Right atrium auricular region (tissue), 2 donors: ENCODE results near the gene VWA1. TPM values are rescaled to one million over a fixed set of nuclear protein-coding genes. Genes with fewer than 3 reads are reported as not detected.
"Not testable (repeated sequence)": the region's sequence is repeated elsewhere in the genome, so short reads cannot be mapped to it uniquely, and the experiment has no call there.

Experiments used
- DNase-seq: peaks from one replicate; pipeline ENCODE4 v3.0.0-alpha.2; 2019; ENCODE audit warnings: low spot score
- H3K27ac ChIP-seq, 2 donors: fragments of 200-600 bp; sonication (generic); 1 replicate in 1 of 2; 2 replicates in 1 of 2; pipeline ENCODE4 v1.5.1; 2016 to 2019
- H3K27me3 ChIP-seq, 2 donors: fragments of 200-600 bp; sonication (generic); one replicate each; pipeline versions ENCODE4 v1.5.1 to v1.6.0; 2017 to 2019
- H3K36me3 ChIP-seq: fragments of 200-600 bp; sonication (generic); one replicate; pipeline ENCODE4 v1.5.1; 2016
- H3K4me1 ChIP-seq, 2 donors: fragments of 200-600 bp; sonication (generic); one replicate each; pipeline versions ENCODE4 v1.5.1 to v1.6.0; 2017 to 2019
- H3K4me3 ChIP-seq, 2 donors: fragments of 200-600 bp; sonication (generic); 1 replicate in 1 of 2; 2 replicates in 1 of 2; pipeline ENCODE4 v1.5.1; 2017 to 2019; ENCODE audit warnings: mild to moderate bottlenecking in 1 of 2, moderate library complexity in 1 of 2
- H3K9me3 ChIP-seq, 2 donors: fragments of 200-600 bp; sonication (generic); one replicate each; pipeline ENCODE4 v1.5.1; 2019
- total RNA-seq, 2 donors: library from RNA; depleted of rRNA; stranded (reverse); fragments of >200 nt; gene quantifications; one replicate each; pipeline ENCODE4 v1.1.0, GENCODE V29; 2016
- TF ChIP-seq, protein P1 (sequence below), 2 donors: fragments of 200-600 bp; sonication (generic); IDR thresholded peaks; one replicate each; pipeline ENCODE4 v1.5.1; 2019; ENCODE audit warnings: antibody characterized with exemption in 2 of 2

Gene VWA1
- total RNA-seq, 2 donors from 2014 or later = 13.0 to 15.2 TPM

DNA sequence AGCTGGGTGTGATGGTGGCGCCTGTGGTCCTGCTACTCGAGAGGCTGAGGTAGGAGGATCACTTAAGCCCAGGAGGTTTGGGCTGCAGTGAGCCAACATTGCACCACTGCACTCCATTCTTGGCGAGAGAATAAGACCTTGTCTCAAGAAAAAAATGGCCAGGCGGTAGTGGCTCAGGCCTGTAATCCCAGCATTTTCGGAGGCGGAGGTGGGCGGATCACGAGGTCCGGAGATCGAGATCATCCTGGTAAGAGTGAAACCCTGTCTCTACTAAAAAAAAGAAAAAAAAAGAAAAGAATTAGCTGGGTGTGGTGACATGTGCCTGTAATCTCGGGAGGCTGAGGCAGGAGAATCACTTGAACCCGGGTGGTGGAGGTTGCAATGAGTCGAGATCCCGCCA is 47.4 kb downstream of the VWA1 start:
- DNase-seq = no peak
- H3K27ac ChIP-seq = no peak overlapping the region
- H3K9me3 ChIP-seq = no peaks in the 10 kb centered on the region
- no peaks in the 10 kb centered on the region for H3K4me1 ChIP-seq
- H3K27me3 ChIP-seq = no peaks in the 10 kb centered on the region
- TF ChIP-seq, protein P1, sequence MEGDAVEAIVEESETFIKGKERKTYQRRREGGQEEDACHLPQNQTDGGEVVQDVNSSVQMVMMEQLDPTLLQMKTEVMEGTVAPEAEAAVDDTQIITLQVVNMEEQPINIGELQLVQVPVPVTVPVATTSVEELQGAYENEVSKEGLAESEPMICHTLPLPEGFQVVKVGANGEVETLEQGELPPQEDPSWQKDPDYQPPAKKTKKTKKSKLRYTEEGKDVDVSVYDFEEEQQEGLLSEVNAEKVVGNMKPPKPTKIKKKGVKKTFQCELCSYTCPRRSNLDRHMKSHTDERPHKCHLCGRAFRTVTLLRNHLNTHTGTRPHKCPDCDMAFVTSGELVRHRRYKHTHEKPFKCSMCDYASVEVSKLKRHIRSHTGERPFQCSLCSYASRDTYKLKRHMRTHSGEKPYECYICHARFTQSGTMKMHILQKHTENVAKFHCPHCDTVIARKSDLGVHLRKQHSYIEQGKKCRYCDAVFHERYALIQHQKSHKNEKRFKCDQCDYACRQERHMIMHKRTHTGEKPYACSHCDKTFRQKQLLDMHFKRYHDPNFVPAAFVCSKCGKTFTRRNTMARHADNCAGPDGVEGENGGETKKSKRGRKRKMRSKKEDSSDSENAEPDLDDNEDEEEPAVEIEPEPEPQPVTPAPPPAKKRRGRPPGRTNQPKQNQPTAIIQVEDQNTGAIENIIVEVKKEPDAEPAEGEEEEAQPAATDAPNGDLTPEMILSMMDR (IDR thresholded peaks at IDR 0.05) = no peak
- no peak overlapping the region for H3K4me3 ChIP-seq
- peaks cover 68% of the 10 kb centered on the region for H3K36me3 ChIP-seq

DNA sequence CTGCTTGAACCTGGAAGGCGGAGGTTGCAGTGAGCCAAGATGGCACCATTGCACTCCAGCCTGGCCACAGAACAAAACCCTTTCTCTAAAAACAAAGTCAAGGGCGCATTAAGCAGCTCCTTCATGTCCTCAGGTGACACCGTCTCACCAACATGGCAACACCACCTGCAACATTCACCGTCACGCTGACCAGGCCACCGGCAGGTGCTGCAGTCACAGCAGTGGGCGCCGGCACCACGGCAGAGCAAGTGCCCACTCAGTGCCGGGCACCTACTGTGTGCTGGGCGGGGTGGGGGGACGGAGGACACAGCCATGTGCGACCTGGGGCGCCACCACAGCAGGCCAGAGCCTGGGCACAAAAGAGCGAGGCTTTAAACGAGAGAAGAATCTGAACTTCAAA is 48.2 kb downstream of the VWA1 start:
- H3K27me3 ChIP-seq = no peaks in the 10 kb centered on the region
- H3K36me3 ChIP-seq = peaks cover 69% of the 10 kb centered on the region
- DNase-seq = no peak
- TF ChIP-seq, protein P1 (IDR thresholded peaks at IDR 0.05) = no peak
- no peaks in the 10 kb centered on the region for H3K9me3 ChIP-seq
- H3K4me3 ChIP-seq = no peak overlapping the region
- no peak overlapping the region for H3K27ac ChIP-seq
- H3K4me1 ChIP-seq = no peaks in the 10 kb centered on the region

DNA sequence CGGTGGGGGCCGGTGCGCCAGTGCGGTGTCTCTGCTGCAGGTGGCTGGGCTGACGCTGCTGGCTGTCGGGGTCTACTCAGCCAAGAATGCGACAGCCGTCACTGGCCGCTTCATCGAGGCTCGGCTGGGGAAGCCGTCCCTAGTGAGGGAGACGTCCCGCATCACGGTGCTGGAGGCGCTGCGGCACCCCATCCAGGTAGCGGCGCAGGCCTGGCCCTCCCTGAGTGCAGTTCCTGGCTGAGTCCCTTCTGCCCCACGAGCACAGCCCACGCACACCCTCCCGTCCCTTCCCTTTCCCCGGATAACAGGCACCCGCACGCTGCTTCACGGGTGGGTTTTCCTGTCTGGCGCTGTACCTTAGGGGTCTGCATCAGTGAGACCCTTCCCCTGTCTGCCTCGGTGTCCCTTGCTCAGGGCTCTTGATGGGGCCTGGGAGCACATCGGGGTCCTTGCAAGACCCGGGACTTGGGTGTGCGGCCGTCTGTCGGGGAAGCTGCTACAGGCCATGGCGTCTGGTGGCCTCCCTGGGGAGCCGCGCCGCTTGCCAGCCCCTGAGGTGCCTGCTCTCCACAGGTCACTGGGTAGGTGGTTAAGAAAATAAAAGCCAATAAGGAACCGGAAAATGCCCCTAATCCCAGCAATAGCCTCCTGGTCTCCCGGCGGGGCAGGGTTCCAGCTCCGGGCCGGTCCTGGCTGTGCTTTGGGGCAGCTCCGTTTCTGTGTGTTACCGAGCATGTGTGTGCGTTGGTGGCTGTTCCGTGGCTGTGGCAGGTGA is 49.7 kb downstream of the VWA1 start:
- H3K36me3 ChIP-seq = peaks cover 71% of the 10 kb centered on the region
- not testable (repeated sequence) for H3K4me3 ChIP-seq, H3K4me1 ChIP-seq, H3K27ac ChIP-seq, H3K27me3 ChIP-seq, DNase-seq, H3K9me3 ChIP-seq

DNA sequence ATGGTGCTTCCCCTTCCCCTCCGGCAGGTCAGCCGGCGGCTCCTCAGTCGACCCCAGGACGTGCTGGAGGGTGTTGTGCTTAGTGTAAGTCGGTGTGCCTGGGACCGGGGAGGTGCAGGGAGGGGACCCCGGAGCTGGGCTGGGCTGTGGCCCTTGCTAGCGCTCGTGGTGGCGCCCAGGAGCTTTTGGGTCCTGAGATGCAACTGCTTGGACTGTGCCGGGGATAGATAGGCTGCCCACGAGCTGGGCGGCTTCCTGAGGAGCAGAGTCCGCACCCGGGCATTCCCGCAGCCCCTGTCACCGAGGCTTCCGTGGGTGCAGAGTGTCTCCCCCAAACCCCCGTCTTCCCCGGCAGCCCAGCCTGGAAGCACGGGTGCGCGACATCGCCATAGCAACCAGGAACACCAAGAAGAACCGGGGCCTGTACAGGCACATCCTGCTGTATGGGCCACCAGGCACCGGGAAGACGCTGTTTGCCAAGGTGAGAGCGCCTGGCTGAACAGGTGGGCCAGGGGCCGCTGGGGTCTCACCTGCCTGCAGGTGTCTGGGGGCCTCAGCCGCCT is 50.3 kb downstream of the VWA1 start:
- not testable (repeated sequence) for DNase-seq, H3K9me3 ChIP-seq, H3K4me3 ChIP-seq, H3K4me1 ChIP-seq, H3K27me3 ChIP-seq, H3K27ac ChIP-seq
- H3K36me3 ChIP-seq = peaks cover 71% of the 10 kb centered on the region

DNA sequence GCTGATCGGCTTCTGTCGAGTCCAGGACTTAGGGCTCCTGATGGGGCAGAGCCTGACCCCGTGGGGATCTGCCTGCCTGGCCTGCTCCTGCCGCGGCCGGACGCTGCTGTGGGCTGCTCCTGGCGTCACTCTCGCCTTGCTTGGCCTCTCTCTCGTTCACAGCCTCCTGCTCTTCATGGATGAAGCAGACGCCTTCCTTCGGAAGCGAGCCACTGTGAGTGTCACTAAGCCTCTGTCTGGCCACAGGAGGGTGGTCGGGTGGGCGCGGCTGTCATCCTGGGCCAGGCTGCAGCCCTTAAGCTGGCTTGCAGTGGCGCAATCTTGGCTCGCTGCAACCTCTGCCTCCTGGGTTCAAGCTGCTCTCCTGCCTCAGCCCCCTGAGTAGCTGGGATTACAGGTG is 52.2 kb downstream of the VWA1 start:
- no peaks in the 10 kb centered on the region for H3K27me3 ChIP-seq

DNA sequence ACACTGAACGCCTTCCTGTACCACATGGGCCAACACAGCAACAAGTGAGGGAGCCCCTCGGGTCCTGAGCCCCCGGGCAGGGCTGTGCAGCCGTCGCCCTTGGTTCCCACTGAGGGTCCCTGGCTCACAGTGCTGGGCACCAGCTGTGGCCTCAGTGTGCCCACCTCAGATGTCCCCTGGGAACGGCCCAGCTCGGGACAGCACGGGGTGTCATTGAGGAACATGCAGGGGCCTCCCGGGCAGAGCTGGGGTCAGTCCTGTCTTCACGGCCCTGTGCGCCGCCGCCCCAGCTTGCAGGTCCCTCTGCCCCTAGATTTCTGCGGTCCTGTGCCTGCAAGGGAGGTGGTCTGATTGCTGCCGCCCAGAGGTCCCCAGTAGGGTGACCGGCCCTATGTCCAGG is 53.7 kb downstream of the VWA1 start:
- no peaks in the 10 kb centered on the region for H3K27me3 ChIP-seq
- H3K9me3 ChIP-seq = peaks cover 0 to 13% of the 10 kb centered on the region in 2 donors
- DNase-seq = no peak
- peaks cover 70% of the 10 kb centered on the region for H3K36me3 ChIP-seq
- no peaks in the 10 kb centered on the region for H3K4me1 ChIP-seq
- H3K27ac ChIP-seq = no peak overlapping the region
- TF ChIP-seq, protein P1 (IDR thresholded peaks at IDR 0.05) = no peak
- H3K4me3 ChIP-seq = no peak overlapping the region

More for the DNA sequence above, 52.2 kb downstream of the VWA1 start:
- TF ChIP-seq, protein P1 (IDR thresholded peaks at IDR 0.05) = no peak
- H3K36me3 ChIP-seq = peaks cover 76% of the 10 kb centered on the region
- no peak overlapping the region for H3K4me3 ChIP-seq
- no peak for DNase-seq
- H3K9me3 ChIP-seq = peaks cover 0 to 5% of the 10 kb centered on the region in 2 donors
- H3K4me1 ChIP-seq = no peaks in the 10 kb centered on the region
- no peak overlapping the region for H3K27ac ChIP-seq
